Urinary bladder (tissue), 4 donors: ENCODE measurements around the gene PABPC5. TPM values are rescaled to one million over a fixed set of nuclear protein-coding genes. Genes with fewer than 3 reads are reported as not detected.

Experiments
- DNase-seq: peaks from one replicate; pipeline ENCODE4 v3.0.0-alpha.2; 2015; ENCODE audit errors: extremely low spot score
- H3K27ac ChIP-seq: one replicate; pipeline ENCODE4 v1.5.1; 2013; ENCODE audit warnings: low read depth, mild to moderate bottlenecking, moderate library complexity
- H3K36me3 ChIP-seq: one replicate; pipeline ENCODE4 v1.6.1; 2013; ENCODE audit warnings: mild to moderate bottlenecking, moderate library complexity; ENCODE audit not compliant: insufficient read depth
- H3K4me1 ChIP-seq: one replicate; pipeline ENCODE4 v1.6.1; 2013; ENCODE audit warnings: mild to moderate bottlenecking, moderate library complexity; ENCODE audit not compliant: insufficient read depth
- H3K4me3 ChIP-seq: one replicate; pipeline ENCODE4 v1.5.1; 2013; ENCODE audit warnings: low read depth, low read length
- WGBS: extraction: QIAGEN DNeasy Blood & Tissue Kit; methylation state at CpG from one replicate; pipeline ENCODE4 v1.1.7; 2013; 5-methylcytosine and 5-hydroxymethylcytosine counted together
- polyA plus RNA-seq: library from polyadenylated mRNA; stranded (reverse); fragments of 200-250 nt; gene quantifications from one replicate; pipeline ENCODE4 v1.2.3, GENCODE V29; 2013
- small RNA-seq: library from RNA; depleted of rRNA; stranded (forward); fragments of <200 nt; gene quantifications from one replicate; pipeline ENCODE3, GENCODE V24; 2014
- total RNA-seq: library from RNA; depleted of rRNA; stranded (reverse); fragments of >200 nt; gene quantifications from one replicate; pipeline ENCODE4 v1.2.3, GENCODE V29; 2014
- donor health status: healthy with polysubstance abuse.
- donor health status: healthy.

The PABPC5 gene
- total RNA-seq (11.9 TPM), polyA plus RNA-seq (3.3 TPM)

DNA sequence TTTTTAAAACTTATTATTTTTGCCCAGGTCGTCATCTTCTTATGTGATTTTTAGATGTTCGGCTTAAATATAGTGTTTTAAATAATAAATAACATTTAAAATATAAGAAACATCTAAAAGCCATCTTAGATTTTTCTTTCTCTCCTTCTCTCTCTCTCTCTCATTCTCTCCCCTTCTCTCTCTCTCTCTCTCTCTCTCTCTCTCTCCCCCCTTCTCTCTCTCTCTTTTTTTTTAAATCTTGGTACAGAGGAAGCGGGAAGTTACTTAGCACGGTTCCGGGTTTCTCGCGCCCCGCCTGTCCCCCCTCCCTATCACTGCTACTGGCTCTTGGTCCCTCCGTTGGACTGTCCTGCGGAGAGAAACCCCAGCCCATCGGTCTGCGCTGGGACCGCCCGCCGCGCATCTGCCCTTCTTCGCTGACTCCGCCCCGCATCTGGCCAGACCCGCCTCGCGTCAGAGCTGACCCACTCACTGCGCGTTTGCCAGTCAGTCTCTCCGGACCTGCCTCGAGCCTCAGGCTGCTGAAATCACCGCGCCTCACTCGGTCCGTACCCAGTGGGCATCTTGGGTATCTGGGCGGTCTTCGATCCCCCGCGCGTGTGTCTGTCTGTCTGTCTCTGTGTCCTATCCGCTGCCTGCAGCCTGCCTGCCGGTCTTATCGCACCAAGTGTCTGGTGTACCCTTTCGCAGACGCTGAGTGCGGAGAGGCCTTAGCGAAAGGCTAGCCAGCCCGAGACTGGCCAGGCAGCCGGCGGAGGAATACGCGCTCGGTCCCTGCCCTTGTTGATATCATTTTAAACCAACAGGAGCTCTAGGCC, at the start of gene PABPC5:
PABPC5 (plus strand) TSS at position 489 of the 818 bp plus-strand sequence. CDS start 739 bp downstream, outside the sequence.
- DNase-seq, result peak; percentile 37
- 3% methylated on average over 48 of the region's 48 CpGs for WGBS
- H3K27ac ChIP-seq, result peak within 1 kb of the TSS; percentile 45
- no peaks in the 10 kb centered on the region for H3K4me1 ChIP-seq
- H3K4me3 ChIP-seq, result peak within 1 kb of the TSS; percentile 55
- H3K36me3 ChIP-seq, result no peaks in the 10 kb centered on the region

DNA sequence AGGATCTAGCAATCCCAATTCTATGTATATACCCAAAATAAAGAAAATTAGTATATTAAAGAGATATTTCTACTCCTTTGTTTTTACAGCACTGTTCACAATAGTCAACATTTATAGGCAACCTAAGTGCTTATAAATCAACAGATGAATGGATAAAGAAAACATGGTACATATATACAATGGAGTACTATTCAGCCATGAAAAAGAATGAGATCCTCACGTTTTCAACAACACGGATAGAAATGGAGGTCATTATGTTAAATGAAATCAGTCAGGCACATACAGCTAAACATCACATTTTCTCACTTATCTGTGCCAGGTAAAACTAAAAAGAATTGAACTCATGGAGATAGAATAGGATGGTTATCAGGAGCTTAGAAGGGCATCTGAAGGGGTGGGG, 45.6 kb upstream of the PABPC5 start:
- H3K4me1 ChIP-seq, result no peaks in the 10 kb centered on the region
- no peaks in the 10 kb centered on the region for H3K36me3 ChIP-seq
- DNase-seq, result no peak
- 83% methylated on average over 2 of the region's 2 CpGs for WGBS
- H3K4me3 ChIP-seq, result no peak overlapping the region
- no peak overlapping the region for H3K27ac ChIP-seq

DNA sequence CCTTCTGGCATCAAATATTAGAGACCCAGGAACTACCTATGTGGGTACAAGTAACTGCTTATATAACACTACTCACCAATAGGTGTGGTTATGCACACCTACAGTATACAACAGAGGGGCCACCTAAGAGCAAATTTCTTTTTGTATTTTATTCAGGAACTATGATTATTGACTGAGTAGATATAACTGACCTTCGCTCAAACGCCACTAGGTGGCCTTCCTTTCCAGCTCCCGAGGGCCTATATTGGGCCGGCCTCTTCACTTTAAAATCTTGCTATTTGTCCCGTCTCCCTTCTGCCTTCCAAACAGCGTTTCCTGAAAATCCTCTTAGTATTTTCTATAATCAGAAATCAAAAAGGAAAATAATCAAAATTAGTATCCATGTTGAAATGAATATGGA, 19.9 kb upstream of the PABPC5 start:
- no peak overlapping the region for H3K4me3 ChIP-seq
- H3K27ac ChIP-seq, result no peak overlapping the region
- DNase-seq, result no peak
- H3K4me1 ChIP-seq, result no peaks in the 10 kb centered on the region
- no peaks in the 10 kb centered on the region for H3K36me3 ChIP-seq
- WGBS, result 30% methylated on average over 6 of the region's 6 CpGs

DNA sequence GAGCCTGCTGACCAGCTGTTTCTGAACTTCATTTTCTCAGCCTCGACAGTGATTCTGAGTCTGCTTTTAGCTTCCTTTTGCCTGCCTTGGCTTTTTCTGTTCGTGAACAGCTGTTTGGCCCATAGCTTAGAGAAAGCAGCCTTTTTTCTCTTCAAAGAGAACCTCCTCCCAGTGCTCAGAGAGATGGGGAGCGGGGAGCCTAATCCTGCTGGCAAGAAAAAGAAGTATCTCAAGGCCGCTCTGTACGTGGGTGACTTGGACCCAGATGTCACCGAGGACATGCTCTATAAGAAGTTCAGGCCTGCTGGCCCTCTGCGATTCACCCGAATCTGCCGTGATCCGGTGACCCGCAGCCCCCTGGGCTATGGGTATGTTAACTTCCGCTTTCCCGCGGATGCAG, 756 bp downstream of the PABPC5 start:
- H3K36me3 ChIP-seq, result no peaks in the 10 kb centered on the region
- peak overlapping the region; percentile 55 for H3K4me3 ChIP-seq
- DNase-seq, result peak; percentile 1
- no peaks in the 10 kb centered on the region for H3K4me1 ChIP-seq
- H3K27ac ChIP-seq, result no peak overlapping the region
- 32% methylated on average over 14 of the region's 14 CpGs for WGBS

Small RNAs within 50 kb of the gene (small RNA-seq; reads per million reads assigned to genes)
- gene AL662874.1, result not detected
